D341Med (cell line): Measurements from ENCODE around the gene TMEM273.
A peak's percentile ranks its signal among the peaks of the same experiment; 100 is the strongest.

Experiments used
- DNase-seq: peaks from one replicate; pipeline ENCODE4 v3.0.0; 2012; ENCODE audit warnings: low spot score

Gene TMEM273

GRCh38 chr10:49140304-49141177, 47.6 kb downstream of the TMEM273 start:
- DNase-seq: no peak

- DNase-seq: no peak
These were observed 48.4 kb downstream of the TMEM273 start for GRCh38 chr10:49139846-49140195.

GRCh38 chr10:49139028-49139845, 49.0 kb downstream of the TMEM273 start:
- no peak for DNase-seq

GRCh38 chr10:49138361-49138891, 49.8 kb downstream of the TMEM273 start:
- no peak for DNase-seq

- no peak for DNase-seq
These were observed 51.7 kb downstream of the TMEM273 start for GRCh38 chr10:49136525-49136924.

GRCh38 chr10:49135575-49136313, 52.4 kb downstream of the TMEM273 start:
- DNase-seq: no peak

- DNase-seq: no peak
These were observed 53.9 kb downstream of the TMEM273 start for GRCh38 chr10:49134327-49134726.

GRCh38 chr10:49133706-49134248, 54.4 kb downstream of the TMEM273 start, which contains the start of gene FAM170B:
Gene FAM170B, minus strand, starts transcription at chr10:49134021. Its CDS starts 103 bp downstream, at chr10:49133918.
- DNase-seq: no peak

- no peak for DNase-seq
These were observed 55.8 kb downstream of the TMEM273 start for GRCh38 chr10:49132362-49132737.

GRCh38 chr10:49131507-49132361, 56.5 kb downstream of the TMEM273 start:
- no peak for DNase-seq

GRCh38 chr10:49129376-49129775, 58.8 kb downstream of the TMEM273 start:
- DNase-seq: no peak

- DNase-seq: no peak
These were observed 59.3 kb downstream of the TMEM273 start for GRCh38 chr10:49128854-49129253.

GRCh38 chr10:49123981-49124950, 63.9 kb downstream of the TMEM273 start:
- DNase-seq: no peak

- no peak for DNase-seq
These were observed 67.3 kb downstream of the TMEM273 start for GRCh38 chr10:49120911-49121310.

GRCh38 chr10:49119746-49120145, 68.4 kb downstream of the TMEM273 start:
- DNase-seq: no peak

- peak; percentile 13 for DNase-seq
These were observed 69.6 kb downstream of the TMEM273 start for GRCh38 chr10:49118430-49119074.

- DNase-seq: no peak
These were observed 70.7 kb downstream of the TMEM273 start for GRCh38 chr10:49117376-49118070.
